ENCODE results near the gene MYOM1.

MYOM1 gene

DNA sequence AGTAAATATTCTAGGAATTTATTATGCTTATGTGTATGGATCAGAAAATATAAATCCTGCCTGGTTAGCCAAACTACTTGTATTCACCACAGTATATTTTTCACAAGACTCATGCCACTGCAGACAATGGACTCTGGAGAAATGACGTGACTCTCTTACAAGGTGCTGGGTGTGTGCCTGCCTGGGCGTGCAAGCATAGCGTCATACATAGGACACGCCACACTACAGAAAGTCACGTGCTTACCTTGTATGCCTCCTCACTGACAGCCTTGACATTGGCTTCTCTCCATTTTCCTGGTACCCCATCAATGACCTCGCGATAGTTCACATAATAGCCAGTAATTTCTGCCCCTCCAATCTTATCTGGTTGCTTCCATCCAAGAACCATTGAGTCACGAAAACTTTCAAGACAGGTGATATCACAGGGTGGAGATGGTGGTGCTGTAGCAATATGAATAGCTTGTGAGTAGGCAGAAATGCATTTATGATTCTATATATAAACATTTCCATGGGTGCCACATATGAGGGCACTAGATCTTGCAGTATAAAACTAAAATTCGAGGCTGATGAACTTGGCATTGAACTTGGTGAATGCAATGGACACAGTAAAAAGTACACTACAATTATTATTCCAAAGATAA, 93.2 kb downstream of the MYOM1 start:
- no peak for DNase-seq (ENCODE audit: low spot score)
- TF ChIP-seq, protein P1, sequence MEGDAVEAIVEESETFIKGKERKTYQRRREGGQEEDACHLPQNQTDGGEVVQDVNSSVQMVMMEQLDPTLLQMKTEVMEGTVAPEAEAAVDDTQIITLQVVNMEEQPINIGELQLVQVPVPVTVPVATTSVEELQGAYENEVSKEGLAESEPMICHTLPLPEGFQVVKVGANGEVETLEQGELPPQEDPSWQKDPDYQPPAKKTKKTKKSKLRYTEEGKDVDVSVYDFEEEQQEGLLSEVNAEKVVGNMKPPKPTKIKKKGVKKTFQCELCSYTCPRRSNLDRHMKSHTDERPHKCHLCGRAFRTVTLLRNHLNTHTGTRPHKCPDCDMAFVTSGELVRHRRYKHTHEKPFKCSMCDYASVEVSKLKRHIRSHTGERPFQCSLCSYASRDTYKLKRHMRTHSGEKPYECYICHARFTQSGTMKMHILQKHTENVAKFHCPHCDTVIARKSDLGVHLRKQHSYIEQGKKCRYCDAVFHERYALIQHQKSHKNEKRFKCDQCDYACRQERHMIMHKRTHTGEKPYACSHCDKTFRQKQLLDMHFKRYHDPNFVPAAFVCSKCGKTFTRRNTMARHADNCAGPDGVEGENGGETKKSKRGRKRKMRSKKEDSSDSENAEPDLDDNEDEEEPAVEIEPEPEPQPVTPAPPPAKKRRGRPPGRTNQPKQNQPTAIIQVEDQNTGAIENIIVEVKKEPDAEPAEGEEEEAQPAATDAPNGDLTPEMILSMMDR (conservative IDR thresholded peaks at IDR 0.05; ENCODE audit: low read depth), result no peak
- CTCF ChIA-PET, result no interaction called here
- H3K27ac ChIP-seq, result no peak overlapping the region
- POLR2A ChIA-PET (ENCODE audit: low non-redundant PET), result no interaction called here

DNA sequence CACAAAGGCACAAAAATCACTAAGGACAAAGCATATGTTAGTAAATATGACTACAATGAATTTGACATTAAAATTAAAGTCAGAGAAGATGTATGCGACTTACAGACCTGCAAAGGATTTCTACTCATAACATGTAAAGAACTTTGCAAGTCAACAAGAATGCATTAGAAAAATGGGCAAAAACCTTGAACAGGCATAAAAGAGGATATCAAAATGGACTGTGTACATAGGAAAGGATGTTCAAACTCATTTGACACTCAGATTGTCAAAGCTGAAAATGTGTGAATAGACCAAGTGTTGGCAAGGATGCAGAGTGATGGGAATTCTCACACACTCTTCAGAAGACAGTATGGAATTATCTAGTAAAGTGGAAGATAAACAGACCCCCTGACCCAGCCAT, 94.9 kb downstream of the MYOM1 start:
- ChIA-PET CTCF (interaction anchor here (0.9 kb wide), 1 partner anchor 64 kb away, joined by 3 read pairs; no protein-coding TSS in a partner anchor), POLR2A (ENCODE audit: low non-redundant PET) (no interaction called here)
- H3K27ac ChIP-seq, result no peak overlapping the region
- DNase-seq (ENCODE audit: low spot score), result no peak
- TF ChIP-seq, protein P1 (conservative IDR thresholded peaks at IDR 0.05; ENCODE audit: low read depth), result no peak

DNA sequence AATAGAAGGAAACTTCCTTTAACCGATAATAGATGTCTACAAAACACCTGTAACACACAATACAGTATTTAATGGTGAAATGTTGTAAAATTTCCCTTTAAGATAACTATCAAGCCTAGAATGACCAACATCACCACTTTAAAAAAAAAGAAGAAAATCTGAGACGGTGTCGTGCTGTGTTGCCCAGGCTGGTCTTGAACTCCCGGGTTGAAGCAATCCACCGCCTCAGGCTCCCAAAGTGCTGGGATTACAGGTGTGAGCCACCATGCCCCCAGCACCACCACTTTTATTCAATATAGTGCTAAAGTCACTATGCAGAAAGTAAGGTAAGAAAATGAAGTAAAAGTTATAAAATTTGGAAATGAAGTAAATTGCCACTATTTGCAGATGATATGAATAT, 96.9 kb downstream of the MYOM1 start:
- no peak overlapping the region for H3K27ac ChIP-seq
- no peak for DNase-seq (ENCODE audit: low spot score)
- POLR2A ChIA-PET (ENCODE audit: low non-redundant PET), result no interaction called here
- TF ChIP-seq, protein P1 (conservative IDR thresholded peaks at IDR 0.05; ENCODE audit: low read depth), result no peak
- CTCF ChIA-PET, result no interaction called here

DNA sequence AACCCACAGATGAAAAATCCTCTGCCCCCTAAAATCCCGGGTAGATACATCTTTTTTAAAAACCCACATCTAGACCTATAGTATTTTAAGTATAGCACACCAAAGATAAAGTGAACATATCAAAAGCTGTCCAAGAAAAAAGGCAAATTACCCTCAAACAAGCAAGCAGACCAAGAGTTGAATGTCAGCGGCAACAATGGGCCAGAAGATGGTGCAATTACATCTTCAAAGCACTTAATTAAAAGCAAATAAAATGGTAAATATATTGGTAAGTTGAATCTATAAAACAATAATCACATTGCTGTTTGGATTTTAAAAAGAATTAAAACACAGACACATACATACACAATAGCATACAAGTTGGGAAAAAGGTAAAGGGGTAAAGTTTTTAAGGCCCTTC, 98.5 kb downstream of the MYOM1 start:
- POLR2A ChIA-PET (ENCODE audit: low non-redundant PET), result no interaction called here
- no peak for DNase-seq (ENCODE audit: low spot score)
- TF ChIP-seq, protein P1 (conservative IDR thresholded peaks at IDR 0.05; ENCODE audit: low read depth), result no peak
- no peak overlapping the region for H3K27ac ChIP-seq
- CTCF ChIA-PET, result no interaction called here

DNA sequence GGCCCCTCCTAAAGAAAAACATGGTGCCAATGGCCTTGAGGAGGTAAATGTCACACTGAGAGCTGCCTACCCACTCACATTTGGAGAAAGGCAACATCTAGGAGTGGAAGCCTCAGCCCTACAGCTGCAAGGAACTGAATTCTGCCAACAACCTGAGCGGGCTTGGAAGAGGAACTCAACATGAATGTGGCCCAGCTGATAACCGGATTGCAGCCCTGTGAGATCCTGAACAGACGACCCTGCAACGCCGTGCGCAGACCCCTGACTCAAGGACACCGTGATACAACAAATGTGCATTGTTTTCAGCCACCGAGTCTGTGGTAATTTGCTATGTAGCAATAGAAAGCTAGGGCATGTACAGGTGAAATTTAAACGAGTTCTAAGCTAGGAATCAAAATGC, 99.4 kb downstream of the MYOM1 start:
- ChIA-PET POLR2A (ENCODE audit: low non-redundant PET) (no interaction called here), CTCF (interaction anchor here (1.2 kb wide), 1 partner anchor 8 kb away, joined by 3 read pairs; no protein-coding TSS in a partner anchor)
- H3K27ac ChIP-seq, result no peak overlapping the region
- no peak for DNase-seq (ENCODE audit: low spot score)
- TF ChIP-seq, protein P1 (conservative IDR thresholded peaks at IDR 0.05; ENCODE audit: low read depth), result no peak

DNA sequence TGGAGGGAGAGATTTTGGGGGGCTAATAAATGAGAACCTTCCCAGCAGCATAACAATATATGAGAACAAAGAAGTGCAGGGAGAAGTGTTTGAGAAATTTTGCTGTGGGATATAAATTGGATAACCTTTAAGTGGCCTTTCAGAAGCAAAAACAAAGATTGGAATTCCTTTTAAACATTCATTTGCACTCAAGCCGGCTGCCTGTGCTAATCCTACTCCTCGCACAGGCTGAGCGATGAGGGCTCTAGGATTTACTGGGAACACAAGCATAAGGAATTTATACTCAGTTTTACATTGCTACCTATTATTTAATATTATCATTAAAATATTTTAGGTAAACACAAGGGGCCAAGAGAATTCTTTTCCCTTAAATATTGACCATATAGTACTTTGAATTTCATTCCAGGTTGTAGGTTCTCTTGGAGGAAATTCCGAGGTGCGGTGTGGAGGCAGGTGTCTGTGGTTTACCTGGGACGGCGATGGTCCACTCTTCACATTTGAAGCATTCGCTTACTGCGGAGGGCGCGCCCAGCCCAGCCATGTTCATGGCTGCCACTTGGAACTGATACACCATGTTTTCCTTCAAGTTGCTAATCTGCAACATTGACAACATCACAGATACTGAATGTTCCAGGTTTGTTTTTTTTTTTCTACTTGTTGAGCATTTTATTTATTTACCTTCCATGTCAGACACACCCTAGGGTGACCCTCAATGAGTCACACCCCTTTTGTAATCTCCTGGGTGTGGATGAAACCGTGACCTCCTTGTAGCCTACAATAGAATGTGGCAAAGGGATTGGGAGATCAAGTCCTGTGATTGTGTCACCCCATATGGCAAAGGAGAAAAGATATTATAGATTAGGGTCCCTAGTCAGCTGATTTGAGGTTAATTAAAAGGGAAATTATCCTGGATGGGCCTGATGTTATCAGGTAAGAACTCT, 100.1 kb downstream of the MYOM1 start:
- ChIA-PET POLR2A (ENCODE audit: low non-redundant PET) (no interaction called here), CTCF (interaction anchor here (1.2 kb wide), 1 partner anchor 9 kb away, joined by 3 read pairs; no protein-coding TSS in a partner anchor)
- no peak overlapping the region for H3K27ac ChIP-seq
- TF ChIP-seq, protein P1 (conservative IDR thresholded peaks at IDR 0.05; ENCODE audit: low read depth), result no peak
- peak; percentile 50 for DNase-seq (ENCODE audit: low spot score)

Data from RWPE1 (cell line).